ENCODE measurements around the gene ZGRF1. TPM values are rescaled to one million over a fixed set of nuclear protein-coding genes. Genes with fewer than 3 reads are reported as not detected.

ZGRF1 gene, protein sequence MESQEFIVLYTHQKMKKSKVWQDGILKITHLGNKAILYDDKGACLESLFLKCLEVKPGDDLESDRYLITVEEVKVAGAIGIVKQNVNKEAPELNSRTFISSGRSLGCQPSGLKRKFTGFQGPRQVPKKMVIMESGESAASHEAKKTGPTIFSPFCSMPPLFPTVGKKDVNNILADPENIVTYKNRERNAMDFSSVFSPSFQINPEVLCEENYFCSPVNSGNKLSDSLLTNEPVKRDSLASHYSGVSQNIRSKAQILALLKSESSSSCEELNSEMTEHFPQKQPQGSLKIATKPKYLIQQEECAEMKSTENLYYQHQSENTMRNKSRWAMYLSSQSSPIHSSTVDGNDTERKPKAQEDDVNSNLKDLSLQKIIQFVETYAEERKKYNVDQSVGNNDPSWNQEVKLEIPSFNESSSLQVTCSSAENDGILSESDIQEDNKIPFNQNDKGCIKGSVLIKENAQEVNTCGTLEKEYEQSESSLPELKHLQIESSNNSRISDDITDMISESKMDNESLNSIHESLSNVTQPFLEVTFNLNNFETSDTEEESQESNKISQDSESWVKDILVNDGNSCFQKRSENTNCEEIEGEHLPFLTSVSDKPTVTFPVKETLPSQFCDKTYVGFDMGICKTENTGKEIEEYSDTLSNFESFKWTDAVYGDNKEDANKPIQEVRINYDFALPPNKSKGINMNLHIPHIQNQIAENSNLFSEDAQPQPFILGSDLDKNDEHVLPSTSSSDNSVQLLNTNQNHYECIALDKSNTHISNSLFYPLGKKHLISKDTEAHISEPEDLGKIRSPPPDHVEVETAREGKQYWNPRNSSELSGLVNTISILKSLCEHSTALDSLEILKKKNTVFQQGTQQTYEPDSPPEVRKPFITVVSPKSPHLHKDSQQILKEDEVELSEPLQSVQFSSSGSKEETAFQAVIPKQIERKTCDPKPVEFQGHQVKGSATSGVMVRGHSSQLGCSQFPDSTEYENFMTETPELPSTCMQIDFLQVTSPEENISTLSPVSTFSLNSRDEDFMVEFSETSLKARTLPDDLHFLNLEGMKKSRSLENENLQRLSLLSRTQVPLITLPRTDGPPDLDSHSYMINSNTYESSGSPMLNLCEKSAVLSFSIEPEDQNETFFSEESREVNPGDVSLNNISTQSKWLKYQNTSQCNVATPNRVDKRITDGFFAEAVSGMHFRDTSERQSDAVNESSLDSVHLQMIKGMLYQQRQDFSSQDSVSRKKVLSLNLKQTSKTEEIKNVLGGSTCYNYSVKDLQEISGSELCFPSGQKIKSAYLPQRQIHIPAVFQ (N-terminal part only)
- total RNA-seq, result 4.4 and 5.9 TPM in 2 replicates

DNA sequence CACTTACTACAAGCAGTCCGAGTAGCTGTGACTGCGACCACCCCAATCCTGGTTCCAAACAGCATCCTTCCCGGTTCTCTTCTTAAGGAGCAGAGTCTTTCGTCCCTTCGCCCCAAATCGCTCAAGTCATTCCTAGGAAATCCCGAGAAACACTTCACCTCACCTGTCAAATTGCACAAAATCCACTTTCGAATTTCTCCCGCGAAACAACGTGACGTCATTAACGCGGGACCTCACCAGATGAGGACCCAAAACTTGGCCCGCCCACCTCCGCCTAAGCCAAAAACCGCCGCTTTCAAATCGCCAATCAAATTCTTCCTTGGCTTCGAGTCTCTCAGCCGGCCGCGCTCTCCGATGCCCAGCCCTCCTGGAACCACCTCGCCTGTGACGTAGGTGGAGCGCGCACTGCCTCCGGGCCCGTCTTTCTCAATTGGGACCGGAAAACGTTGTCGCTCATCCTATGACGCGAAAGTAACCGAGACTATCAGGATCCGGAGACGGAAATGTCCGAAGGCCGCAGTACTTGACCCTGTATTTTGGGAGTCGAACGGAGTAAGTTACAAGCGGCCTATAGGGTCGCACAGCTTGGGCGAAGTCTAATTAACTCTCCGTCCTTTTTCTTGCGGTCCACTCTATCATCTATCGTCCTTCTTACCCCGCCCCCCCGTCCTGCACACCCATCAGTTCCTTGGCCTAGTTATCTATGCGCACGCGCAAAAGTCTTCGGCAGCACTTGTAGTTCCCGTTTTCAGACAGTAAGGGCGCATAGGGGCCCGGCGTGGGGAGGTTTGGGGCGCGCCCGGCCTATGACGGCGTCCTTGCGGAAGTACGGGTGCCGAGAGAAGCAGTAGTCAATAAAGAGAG lies at the start of gene ZGRF1, which contains the start of gene LARP7:
TSS of gene ZGRF1 (minus strand) at position 222 of the 864 bp plus-strand sequence. CDS start 3,733 bp downstream, outside the sequence.
TSS of gene LARP7 (plus strand) at position 456 of the 864 bp plus-strand sequence. CDS start 7,527 bp downstream, outside the sequence.
- Histone ChIP-seq H3K4me3 (ENCODE audit: low read depth, low read length) (peak within 1 kb of the TSS; percentile 99), H3K27me3 (ENCODE audit: control insufficient read depth, insufficient read depth, low read length) (no peaks in the 10 kb centered on the region), H3K36me3 (ENCODE audit: control insufficient read depth, insufficient read depth, low read length) (no peaks in the 10 kb centered on the region)
- peak; percentile 89 for DNase-seq (ENCODE audit: low read depth)
- TF ChIP-seq CTCF (IDR thresholded peaks at IDR 0.05; ENCODE audit: insufficient read depth, low read length, poor library complexity, severe bottlenecking), result peak; percentile 70

DNA sequence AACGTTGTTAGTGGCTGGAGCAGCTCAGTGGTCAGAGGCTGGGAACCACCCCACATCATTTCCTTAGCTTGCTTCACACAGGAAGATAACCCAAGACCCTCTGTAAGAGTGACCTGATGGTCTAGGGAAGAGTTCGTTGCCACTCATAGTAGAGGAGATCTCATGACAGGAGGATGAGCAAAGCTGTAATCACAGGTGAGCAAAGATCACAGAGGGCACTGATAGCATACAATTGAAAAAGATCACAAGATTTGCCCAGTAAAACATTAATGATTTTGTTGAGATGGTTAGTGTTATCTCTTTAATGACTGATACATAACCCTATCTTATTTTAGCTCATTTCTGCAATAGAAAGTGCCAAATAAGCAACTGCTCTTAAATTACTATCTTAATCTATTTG lies 44.3 kb upstream of the ZGRF1 start:
- TF ChIP-seq CTCF (IDR thresholded peaks at IDR 0.05; ENCODE audit: insufficient read depth, low read length, poor library complexity, severe bottlenecking), result no peak
- Histone ChIP-seq H3K36me3 (ENCODE audit: control insufficient read depth, insufficient read depth, low read length) (no peaks in the 10 kb centered on the region), H3K27me3 (ENCODE audit: control insufficient read depth, insufficient read depth, low read length) (no peaks in the 10 kb centered on the region), H3K4me3 (ENCODE audit: low read depth, low read length) (no peak overlapping the region)
- DNase-seq (ENCODE audit: low read depth), result no peak

GRCh38 chr4:112677519-112678091 lies 40.9 kb upstream of the ZGRF1 start:
- Histone ChIP-seq H3K4me3 (ENCODE audit: low read depth, low read length) (no peak overlapping the region), H3K27me3 (ENCODE audit: control insufficient read depth, insufficient read depth, low read length) (no peaks in the 10 kb centered on the region), H3K36me3 (ENCODE audit: control insufficient read depth, insufficient read depth, low read length) (no peaks in the 10 kb centered on the region)
- no peak for DNase-seq (ENCODE audit: low read depth)
- no peak for TF ChIP-seq CTCF (IDR thresholded peaks at IDR 0.05; ENCODE audit: insufficient read depth, low read length, poor library complexity, severe bottlenecking)

DNA sequence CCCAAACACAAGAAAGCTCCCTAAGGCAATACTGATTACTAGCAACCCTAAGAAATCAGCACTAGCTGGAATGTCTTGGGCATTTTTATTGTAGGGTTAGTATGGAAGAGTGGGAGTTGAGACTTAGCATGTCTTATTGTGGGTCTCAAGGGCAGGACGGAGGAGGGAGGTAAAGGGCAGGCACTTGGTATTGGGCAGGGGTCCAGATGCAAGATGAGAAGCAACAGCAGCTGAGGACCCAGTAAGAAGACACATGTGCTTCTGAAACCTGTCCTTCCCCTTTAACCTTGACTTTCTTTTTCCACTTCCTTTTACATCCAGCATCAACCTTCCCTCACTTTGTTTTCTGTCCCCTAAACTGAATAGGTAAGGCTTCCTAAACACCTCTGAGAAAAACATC lies 37.7 kb upstream of the ZGRF1 start:
- no peak for TF ChIP-seq CTCF (IDR thresholded peaks at IDR 0.05; ENCODE audit: insufficient read depth, low read length, poor library complexity, severe bottlenecking)
- no peaks in the 10 kb centered on the region for H3K36me3 ChIP-seq (ENCODE audit: control insufficient read depth, insufficient read depth, low read length)
- H3K4me3 ChIP-seq (ENCODE audit: low read depth, low read length), result no peak overlapping the region
- no peak for DNase-seq (ENCODE audit: low read depth)
- H3K27me3 ChIP-seq (ENCODE audit: control insufficient read depth, insufficient read depth, low read length), result no peaks in the 10 kb centered on the region
